HUES48 (cell line): ENCODE data around the gene GLIS1.

Experiments used
- H3K27ac ChIP-seq: one replicate; pipeline ENCODE4 v1.7.0; 2013; ENCODE audit warnings: low read depth, low read length, inconsistent platforms
- H3K27me3 ChIP-seq: 2 replicates; pipeline ENCODE4 v1.6.1; 2013; ENCODE audit warnings: mild to moderate bottlenecking, low read length; ENCODE audit not compliant: control insufficient read depth, insufficient read depth
- H3K36me3 ChIP-seq: 2 replicates; pipeline ENCODE4 v1.6.1; 2013; ENCODE audit warnings: low read length; ENCODE audit not compliant: control insufficient read depth, insufficient read depth
- H3K4me1 ChIP-seq: 2 replicates; pipeline ENCODE4 v1.6.1; 2013; ENCODE audit warnings: mild to moderate bottlenecking, low read length; ENCODE audit not compliant: control insufficient read depth, insufficient read depth
- H3K4me3 ChIP-seq: 2 replicates; pipeline ENCODE4 v1.5.1; 2013; ENCODE audit warnings: mild to moderate bottlenecking, low read depth, low read length
- H3K9ac ChIP-seq: 2 replicates; pipeline ENCODE4 v1.6.1; 2013; ENCODE audit warnings: mild to moderate bottlenecking, low read depth, low read length, moderate library complexity
- H3K9me3 ChIP-seq: 2 replicates; pipeline ENCODE4 v1.6.1; 2013; ENCODE audit warnings: low read length; ENCODE audit not compliant: control insufficient read depth, insufficient read depth

GLIS1 gene

DNA sequence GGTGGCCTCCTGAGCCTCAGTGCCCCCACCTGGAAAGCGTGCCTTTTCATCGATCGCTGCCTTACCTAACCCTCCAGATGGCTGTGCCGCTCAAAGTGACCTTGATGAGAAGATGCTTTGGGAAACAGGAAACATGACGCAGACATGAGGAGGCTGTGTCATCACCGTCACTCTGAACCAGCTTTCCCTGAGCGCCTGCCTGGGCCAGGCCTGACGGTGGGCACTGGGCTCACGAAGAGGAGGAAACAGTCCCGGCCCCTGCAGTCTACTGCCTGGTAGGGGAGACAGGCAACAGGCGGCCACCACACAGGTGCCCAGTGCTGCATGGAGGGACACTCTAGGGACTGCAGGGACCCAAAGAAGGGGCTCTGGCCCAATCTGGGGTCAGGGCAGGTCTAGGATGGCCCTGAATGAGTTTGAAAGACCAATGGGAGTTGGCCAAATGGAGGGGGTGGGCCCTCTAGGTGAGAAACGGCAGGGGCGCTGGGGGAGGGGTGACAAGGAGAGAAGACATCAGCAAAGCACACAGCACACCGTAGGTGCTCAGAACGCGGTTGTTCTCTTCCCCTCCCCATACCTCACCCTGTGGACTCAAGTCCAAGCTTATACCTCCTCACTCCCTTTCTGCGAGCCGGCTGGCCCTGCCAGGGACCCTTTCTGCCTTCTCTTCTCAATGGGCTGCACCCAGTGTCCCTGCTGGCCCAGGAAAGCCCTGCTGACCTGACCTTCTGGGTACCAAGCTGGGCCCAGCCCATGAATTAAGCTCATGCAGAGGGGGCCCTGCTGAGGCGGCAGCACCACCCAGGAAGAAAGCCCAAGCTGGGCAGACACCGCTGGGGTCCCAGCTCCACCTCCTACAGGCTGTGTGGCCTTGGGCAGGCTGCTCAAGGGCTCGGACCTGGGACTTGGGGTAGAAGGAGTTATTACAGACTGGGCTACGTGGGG is 44.9 kb downstream of the GLIS1 start:
- H3K9me3 ChIP-seq: no peaks in the 10 kb centered on the region

DNA sequence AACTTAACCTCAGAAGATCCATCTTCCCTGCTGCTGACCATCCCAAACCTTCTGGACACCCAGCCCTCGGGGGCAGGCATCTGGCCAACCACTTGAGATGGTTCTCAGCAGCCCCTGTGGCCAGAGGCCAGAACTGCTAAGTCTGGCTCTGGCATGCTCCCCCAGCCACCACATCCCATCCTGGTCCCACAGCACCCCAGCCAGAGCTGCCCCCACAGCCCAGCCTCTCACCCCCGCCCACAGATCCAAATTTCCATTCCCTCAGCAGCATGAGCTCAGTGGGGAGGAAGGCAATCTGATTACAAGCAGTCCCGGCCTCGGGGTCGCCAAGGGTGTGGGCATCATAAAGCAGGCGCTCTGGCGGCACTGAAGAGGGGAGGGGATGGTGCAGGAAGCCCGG is 45.6 kb downstream of the GLIS1 start:
- H3K4me3 ChIP-seq: no peak overlapping the region
- no peak overlapping the region for H3K27ac ChIP-seq
- no peaks in the 10 kb centered on the region for H3K9me3 ChIP-seq
- H3K27me3 ChIP-seq: no peaks in the 10 kb centered on the region
- H3K4me1 ChIP-seq: peaks cover 10% of the 10 kb centered on the region; the same call in 1 of the 2 replicates
- H3K36me3 ChIP-seq: no peaks in the 10 kb centered on the region
- H3K9ac ChIP-seq: no peak overlapping the region

More for the DNA sequence above, 44.9 kb downstream of the GLIS1 start:
- Histone ChIP-seq H3K4me1 (peaks cover 10% of the 10 kb centered on the region; the same call in 1 of the 2 replicates), H3K9ac (no peak overlapping the region), H3K36me3 (no peaks in the 10 kb centered on the region), H3K27me3 (no peaks in the 10 kb centered on the region), H3K4me3 (no peak overlapping the region), H3K27ac (no peak overlapping the region)

GRCh38 chr1:53691326-53691725 is 47.6 kb downstream of the GLIS1 start:
- Histone ChIP-seq H3K9me3 (no peaks in the 10 kb centered on the region), H3K9ac (no peak overlapping the region), H3K4me3 (no peak overlapping the region), H3K27ac (no peak overlapping the region), H3K27me3 (peaks cover 6% of the 10 kb centered on the region; the same call in 1 of the 2 replicates), H3K36me3 (no peaks in the 10 kb centered on the region), H3K4me1 (peaks cover 12% of the 10 kb centered on the region; the same call in 1 of the 2 replicates)

- Histone ChIP-seq H3K27ac (no peak overlapping the region), H3K4me3 (no peak overlapping the region), H3K4me1 (peaks cover 19% of the 10 kb centered on the region; the same call in 1 of the 2 replicates), H3K27me3 (peaks cover 15% of the 10 kb centered on the region), H3K9ac (no peak overlapping the region), H3K9me3 (no peaks in the 10 kb centered on the region), H3K36me3 (no peaks in the 10 kb centered on the region)
Measured at GRCh38 chr1:53690411-53690810, 48.6 kb downstream of the GLIS1 start.

- peaks cover 24% of the 10 kb centered on the region; the same call in 1 of the 2 replicates for H3K4me1 ChIP-seq
- H3K4me3 ChIP-seq: no peak overlapping the region
- H3K27ac ChIP-seq: no peak overlapping the region
- no peak overlapping the region for H3K9ac ChIP-seq
- H3K27me3 ChIP-seq: peaks cover 21% of the 10 kb centered on the region
- no peaks in the 10 kb centered on the region for H3K36me3 ChIP-seq
- no peaks in the 10 kb centered on the region for H3K9me3 ChIP-seq
Measured at GRCh38 chr1:53689736-53690326, 49.1 kb downstream of the GLIS1 start.

GRCh38 chr1:53689223-53689622 is 49.7 kb downstream of the GLIS1 start:
- Histone ChIP-seq H3K4me3 (no peak overlapping the region), H3K27me3 (peaks cover 27% of the 10 kb centered on the region), H3K36me3 (no peaks in the 10 kb centered on the region), H3K4me1 (peaks cover 20% of the 10 kb centered on the region; the same call in 1 of the 2 replicates), H3K9ac (no peak overlapping the region), H3K27ac (no peak overlapping the region), H3K9me3 (no peaks in the 10 kb centered on the region)

GRCh38 chr1:53688381-53689102 is 50.4 kb downstream of the GLIS1 start:
- Histone ChIP-seq H3K4me1 (peaks cover 14% of the 10 kb centered on the region; the same call in 1 of the 2 replicates), H3K27me3 (peaks cover 27% of the 10 kb centered on the region), H3K36me3 (no peaks in the 10 kb centered on the region), H3K27ac (no peak overlapping the region), H3K4me3 (no peak overlapping the region), H3K9me3 (no peaks in the 10 kb centered on the region), H3K9ac (no peak overlapping the region)

- Histone ChIP-seq H3K4me3 (no peak overlapping the region), H3K9me3 (no peaks in the 10 kb centered on the region), H3K27me3 (peaks cover 27% of the 10 kb centered on the region), H3K4me1 (peaks cover 14% of the 10 kb centered on the region; the same call in 1 of the 2 replicates), H3K36me3 (no peaks in the 10 kb centered on the region), H3K9ac (no peak overlapping the region), H3K27ac (no peak overlapping the region)
Measured at GRCh38 chr1:53687901-53688300, 51.1 kb downstream of the GLIS1 start.

- H3K9me3 ChIP-seq: no peaks in the 10 kb centered on the region
- H3K4me3 ChIP-seq: no peak overlapping the region
- H3K27ac ChIP-seq: no peak overlapping the region
- peaks cover 14% of the 10 kb centered on the region; the same call in 1 of the 2 replicates for H3K4me1 ChIP-seq
- H3K9ac ChIP-seq: no peak overlapping the region
- H3K27me3 ChIP-seq: peaks cover 27% of the 10 kb centered on the region
- H3K36me3 ChIP-seq: no peaks in the 10 kb centered on the region
Measured at GRCh38 chr1:53687426-53687825, 51.5 kb downstream of the GLIS1 start.

GRCh38 chr1:53686965-53687267 is 52.0 kb downstream of the GLIS1 start:
- no peak overlapping the region for H3K9ac ChIP-seq
- no peak overlapping the region for H3K27ac ChIP-seq
- H3K9me3 ChIP-seq: no peaks in the 10 kb centered on the region
- H3K36me3 ChIP-seq: no peaks in the 10 kb centered on the region
- H3K4me1 ChIP-seq: peaks cover 15% of the 10 kb centered on the region
- peaks cover 27% of the 10 kb centered on the region for H3K27me3 ChIP-seq
- no peak overlapping the region for H3K4me3 ChIP-seq
